Suppressor macrophage treated with lipopolysaccharide for 4 hours (primary cell): ENCODE measurements around the gene ADIPOR2.
"Not testable (repeated sequence)": the region's sequence is repeated elsewhere in the genome, so short reads cannot be mapped to it uniquely, and the experiment has no call there.

Experiments
- DNase-seq: peaks from one replicate; pipeline ENCODE4 v3.0.0-alpha.2; 2020

The ADIPOR2 gene

DNA sequence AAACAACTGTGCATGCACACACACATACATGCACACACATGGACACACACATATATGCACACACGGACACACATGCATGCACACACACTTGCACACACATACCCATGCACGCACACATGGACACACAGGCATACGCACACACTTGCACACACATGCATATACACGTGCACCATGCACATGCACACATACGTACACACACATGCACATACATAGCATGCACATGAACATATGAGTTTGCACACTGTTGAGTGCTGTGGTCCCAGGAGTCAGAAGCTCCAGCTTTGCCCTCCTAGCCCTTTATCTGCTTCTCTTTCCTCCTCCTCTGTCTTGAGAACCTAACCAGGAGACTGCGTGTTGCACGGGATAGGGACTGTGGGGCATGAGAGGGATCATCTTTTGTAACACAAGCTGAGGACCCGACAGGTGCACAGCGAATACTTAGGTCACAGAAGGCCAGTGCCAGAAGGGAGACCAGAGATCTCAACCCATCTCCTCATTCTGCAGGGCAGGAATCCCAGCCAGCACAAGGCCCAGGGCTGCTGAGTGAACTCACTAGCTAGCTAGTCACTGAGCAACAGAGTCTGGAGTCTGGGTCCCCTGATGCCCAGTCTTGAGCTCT, 126.0 kb downstream of the ADIPOR2 start:
- DNase-seq = no peak

DNA sequence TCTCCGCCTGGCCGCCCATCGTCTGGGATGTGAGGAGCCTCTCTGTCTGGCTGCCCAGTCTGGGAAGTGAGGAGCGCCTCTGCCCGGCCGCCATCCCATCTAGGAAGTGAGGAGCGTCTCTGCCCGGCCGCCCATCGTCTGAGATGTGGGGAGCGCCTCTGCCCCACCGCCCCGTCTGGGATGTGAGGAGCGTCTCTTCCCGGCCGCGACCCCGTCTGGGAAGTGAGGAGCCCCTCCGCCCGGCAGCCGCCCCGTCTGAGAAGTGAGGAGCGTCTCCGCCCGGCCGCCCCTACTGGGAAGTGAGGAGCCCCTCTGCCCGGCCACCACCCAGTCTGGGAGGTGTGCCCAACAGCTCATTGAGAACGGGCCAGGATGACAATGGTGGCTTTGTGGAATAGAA, 127.1 kb downstream of the ADIPOR2 start:
- not testable (repeated sequence) for DNase-seq

DNA sequence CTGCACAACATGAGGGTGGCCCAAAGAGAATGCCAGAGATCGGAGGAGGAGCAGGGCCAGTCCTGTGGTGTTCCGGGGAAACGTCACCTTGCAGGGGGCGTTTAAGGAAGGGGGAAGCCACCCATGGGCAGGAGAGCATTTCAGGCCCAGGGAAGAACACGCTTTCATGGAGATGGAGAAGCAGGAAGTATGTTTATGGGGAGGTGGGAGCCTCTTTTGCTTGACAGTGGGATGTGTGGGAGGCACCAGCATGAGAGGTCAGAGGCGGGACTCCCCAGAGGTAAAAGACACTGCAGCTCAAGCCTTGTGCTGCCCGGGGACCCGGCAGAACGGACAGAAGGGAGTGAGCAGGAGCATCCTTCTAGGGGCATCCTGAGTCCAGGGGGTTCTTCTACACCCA, 128.2 kb downstream of the ADIPOR2 start:
- DNase-seq = no peak

DNA sequence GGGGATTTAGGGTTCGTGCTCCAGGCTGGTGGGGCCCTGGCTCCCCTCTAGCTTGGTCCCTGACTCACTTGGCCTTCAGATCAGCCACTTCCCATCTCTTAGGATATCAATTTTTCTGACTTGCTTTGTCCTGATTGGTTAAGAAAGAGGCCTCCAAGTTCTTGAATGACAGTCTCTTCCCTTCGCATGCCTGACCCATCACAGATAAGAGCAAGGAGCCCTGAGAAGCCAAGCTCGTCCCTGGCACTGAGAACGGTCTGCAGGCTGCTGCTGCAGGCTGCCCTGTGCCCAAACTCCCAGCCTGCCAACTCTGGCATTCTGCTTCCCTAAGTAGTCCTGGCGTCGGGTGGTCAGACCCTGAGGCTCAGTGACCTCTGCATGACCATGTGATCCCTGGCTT, 128.7 kb downstream of the ADIPOR2 start:
- DNase-seq = no peak

DNA sequence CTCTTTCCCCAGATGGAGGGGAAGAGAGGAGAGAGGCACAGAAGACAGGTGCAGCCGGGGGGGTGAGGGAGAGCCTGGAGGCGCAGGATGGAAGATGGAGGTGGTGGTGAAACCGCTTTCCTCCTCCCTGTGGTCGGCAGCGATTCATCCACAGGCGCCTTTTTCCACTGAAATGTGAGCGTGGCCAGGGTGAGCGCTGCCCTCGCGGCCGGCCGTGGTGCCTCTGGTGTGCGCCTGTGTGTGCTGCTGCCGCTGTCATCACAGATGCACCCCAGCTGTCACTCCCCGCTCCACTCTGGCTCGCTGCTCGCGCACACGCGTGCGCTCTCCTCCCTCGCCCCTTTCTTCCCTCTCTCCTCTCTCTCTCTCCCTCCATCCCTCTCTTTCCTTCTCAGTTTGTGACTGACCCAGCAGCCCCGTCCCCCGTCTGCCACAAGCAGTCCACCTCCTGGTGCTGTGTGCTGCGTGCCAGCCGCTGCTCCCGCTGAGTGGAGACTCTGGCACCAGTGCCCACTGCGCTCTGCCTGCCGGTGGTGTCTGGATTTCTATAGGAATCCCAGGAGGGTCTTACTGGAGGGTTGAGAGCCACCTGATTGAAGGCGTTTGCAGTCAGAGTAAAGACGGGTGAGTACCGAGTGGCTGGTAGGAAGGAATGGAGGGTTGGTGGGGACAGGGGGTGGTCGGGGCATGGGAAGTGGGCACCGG, 129.5 kb downstream of the ADIPOR2 start, which contains the start of gene LRTM2:
Gene LRTM2 (plus strand): TSS at position 375 of the 705 bp plus-strand sequence. CDS start 7,584 bp downstream, outside the sequence.
- no peak for DNase-seq

DNA sequence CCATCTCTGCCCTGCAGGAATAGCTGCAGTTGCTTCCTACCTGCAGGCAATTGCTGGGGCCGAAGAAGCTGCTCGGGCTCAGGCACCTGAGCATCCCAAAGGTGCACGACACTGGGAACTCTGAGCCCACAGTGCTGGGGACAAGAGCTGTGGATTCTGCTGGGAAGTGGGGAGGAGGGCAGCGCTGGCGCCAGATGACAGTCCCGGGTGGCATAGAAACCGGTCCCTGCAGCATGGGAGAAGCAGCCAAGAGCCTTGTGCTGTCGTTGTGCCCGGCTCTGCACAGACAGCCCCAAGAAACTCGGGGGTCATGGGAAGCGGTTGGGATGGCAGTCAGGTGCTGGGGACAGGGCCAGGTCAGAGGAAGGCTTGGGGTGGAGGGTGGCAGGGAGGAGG, 130.0 kb downstream of the ADIPOR2 start:
- no peak for DNase-seq

DNA sequence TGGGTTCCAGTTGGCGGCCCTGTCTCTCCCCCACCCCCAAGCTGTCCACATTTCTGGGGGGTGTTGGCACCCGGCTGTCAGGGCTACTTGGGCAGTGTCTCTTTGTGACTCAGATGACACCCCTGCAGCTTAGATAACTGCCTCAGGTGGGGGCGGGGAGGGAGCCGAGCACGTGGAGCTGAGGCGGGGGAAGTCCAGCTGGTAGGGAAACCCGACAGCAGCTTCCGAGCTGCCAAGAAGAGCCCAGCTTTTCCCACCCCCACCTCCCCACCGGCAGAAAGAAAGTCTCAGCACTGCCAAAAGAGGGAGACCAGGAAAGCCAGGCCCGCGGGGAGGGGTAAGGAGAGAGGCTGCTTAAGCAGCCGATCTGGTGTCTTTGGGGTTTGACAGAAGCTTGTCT, 130.9 kb downstream of the ADIPOR2 start:
- DNase-seq = peak; percentile 12

DNA sequence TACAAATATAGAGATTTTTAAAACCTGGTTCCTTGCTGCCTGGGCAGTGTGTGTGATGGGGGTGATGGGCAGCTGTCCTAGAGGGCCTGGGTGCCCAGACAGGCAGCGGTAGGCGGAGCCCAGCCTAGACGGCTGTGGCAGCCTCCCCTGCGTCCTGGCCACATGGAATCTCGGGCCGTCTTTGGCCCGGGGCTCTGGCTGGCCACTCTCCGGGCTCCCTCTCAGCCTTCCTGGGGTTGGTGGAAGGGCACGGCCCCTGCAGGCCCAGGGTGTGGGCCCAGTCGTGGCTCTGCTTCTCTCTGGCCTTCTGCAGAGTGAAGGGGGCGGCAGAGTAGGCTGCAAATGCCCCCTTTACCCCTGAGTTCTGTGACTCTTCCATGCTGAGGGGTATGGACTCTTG, 131.8 kb downstream of the ADIPOR2 start:
- no peak for DNase-seq

DNA sequence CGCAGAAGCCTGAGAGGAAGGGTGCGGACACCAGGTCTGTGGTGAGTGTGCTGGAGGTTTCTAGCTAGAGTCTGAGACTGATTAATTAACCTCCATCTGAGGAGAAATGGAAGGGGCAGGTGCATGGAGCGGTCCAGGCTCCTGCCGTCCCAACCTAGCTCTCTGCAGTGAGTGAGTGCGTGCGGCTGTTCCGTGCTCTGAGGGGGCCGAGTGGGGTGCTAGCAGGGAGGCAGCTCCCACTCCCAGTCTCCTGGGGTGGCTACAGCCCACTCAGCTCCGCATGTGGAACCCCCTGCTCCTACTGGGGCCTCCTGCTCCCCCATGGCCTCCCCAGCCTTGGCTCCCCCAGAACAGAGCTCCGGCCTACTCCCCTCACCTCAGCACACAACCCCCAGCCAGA, 132.4 kb downstream of the ADIPOR2 start:
- no peak for DNase-seq

DNA sequence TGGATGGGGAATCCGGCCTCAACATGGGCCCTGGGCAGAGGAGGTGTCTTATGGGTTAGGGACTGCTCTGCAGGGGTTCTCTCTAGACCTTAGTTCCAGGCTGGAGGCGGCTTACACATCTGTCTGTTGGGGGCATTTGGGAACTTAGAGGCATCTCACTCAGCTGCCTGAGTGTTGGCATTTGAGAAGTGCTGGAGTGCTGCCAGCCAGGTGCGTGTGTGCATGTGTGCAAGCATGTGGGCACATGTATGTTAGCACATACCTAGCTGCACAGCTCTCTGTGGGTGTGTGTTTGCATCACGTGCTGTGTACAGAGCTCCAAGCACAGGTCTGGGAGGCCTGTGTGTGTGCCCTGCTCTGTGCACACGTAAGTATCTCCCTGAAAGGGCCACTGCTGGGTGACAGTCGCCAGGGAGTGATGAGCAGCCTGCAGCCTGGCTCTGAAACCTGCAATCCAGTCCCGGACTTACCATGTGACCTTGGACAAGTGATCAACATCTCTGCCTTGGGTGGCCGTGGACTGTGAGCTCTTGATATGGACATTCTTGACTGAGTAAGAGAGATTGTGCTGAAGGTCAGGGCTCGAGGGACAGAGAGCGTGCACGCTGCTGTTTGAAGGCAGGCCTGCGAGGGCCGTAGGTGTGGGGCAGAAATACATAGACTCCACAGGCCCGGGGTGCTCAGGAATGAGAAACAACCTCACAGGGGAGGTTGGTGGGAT, 134.7 kb downstream of the ADIPOR2 start:
- no peak for DNase-seq

DNA sequence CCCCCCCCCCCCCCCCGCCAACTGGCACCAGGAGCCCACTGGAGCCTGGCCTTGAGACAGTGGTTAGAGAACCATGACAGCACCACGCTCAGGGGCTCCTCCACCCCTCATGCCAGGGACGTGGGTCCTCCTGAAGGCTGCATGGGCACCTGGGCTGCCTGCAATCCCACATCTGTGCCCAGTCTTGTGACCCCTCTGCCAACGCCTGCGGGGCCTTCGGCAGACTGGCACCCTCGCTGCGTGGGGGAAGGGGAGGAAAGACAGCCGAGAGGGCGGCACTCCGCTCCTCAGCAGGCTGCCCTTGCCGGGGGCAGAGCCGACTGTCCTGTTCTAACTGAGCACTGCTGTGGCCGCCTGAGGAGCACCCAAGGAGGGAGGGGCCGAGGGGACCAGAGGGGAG, 135.5 kb downstream of the ADIPOR2 start:
- no peak for DNase-seq

DNA sequence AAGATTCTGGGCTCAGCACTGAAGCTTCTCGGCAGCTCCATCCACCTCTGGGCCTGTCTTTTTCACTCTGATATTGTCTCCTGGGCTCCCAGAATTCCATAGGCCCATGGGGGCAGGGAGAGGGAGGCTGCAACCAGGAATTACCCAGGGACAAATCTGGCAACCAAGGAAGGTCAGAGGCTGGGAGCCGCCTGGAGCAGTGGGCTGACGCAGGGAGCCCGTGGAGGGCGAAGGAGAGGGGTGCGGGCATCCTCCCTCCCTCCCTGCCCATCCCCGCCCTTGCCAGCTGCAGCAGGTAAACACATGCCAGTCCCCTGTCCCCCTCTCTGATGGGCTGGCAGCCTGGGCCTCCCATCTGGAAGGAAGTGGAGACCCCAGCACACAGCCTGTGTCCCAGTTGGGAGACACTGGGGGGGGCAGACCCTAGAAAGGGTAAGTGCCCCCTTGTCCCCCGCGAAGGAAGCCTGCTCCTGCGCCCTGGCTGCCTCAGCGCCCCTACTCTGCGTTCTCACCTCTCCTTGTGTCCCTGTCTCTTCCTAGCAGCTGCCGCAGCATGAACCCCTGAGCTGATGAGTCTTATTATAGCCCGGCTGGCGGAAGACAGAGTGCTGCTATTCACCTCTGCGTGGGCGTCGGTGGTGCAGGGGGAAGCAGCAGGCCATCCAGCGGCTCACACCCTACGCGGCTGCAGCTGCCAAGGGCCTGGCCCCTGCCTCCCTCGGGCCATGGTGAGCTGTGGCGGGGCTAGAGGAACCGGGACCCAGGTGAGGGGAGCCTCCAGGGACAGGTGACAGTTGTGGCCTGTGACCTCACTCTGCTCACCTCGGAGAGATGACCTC, 136.2 kb downstream of the ADIPOR2 start:
- DNase-seq = no peak

DNA sequence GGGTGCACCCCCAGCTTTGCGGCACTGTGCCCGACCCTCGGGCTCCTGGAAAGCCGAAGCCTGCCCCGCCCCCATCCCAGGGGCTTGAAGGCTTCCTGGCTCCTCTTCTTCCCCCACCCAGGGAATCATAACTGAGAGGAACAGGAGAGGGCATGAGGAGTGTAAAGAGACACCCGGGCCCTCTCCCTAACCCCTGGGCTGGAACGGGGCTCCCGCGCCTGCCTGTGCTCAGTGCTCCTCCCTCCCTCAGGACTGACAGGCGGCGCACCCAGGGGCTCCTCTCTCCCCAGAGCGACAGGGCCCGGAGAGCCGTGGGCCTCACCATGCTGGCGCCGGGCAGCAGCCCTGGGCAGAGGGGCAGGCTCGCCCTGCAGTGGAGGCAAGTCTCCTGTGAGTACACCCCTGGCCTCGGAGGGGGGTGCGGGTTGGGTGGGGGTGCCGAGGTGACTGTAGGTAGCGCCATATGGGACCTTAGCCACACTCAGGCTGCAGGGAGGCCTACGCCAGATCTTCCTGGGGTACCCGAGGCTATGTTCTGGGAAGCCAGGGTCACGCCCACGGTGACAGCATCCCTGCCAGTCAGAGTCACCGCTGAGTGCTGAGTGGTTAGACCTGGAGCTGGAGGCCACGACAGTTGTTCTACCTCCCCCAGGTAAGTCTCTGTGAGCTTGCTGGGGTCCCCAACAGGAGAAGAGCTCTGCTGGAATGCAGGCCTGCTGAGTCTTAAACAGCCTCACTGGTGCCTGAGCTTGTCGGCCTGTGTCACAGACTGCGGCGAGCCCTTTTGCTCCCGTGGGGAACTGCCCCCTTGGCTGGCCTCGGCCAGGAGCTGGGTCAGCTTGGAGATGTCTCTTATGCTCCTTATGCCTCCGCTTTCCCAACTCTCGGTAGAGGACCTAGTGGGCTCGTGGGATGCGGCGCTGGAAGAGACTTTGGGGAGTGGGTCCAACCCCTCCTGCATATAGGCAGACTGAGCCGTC, 137.2 kb downstream of the ADIPOR2 start:
- no peak for DNase-seq

DNA sequence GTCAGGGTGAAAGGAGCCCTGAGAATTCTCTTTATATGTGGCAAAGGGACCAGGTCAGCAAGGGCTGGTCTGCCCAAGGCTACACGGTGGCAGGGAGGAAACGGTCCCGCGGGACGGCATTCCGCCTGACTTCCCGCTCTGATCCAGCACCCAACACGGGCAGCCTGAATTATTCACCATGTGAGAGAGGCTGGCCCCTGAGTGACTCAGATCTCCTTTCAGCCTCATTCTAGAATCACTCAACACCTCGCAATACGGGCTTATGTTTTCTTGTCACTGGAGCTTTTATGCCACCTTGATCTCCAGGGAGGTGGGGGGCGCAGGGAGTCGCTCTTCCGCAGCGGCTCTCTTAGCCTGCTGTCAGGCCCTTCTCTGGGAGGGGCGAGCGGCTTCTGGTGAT, 138.0 kb downstream of the ADIPOR2 start:
- DNase-seq = no peak

DNA sequence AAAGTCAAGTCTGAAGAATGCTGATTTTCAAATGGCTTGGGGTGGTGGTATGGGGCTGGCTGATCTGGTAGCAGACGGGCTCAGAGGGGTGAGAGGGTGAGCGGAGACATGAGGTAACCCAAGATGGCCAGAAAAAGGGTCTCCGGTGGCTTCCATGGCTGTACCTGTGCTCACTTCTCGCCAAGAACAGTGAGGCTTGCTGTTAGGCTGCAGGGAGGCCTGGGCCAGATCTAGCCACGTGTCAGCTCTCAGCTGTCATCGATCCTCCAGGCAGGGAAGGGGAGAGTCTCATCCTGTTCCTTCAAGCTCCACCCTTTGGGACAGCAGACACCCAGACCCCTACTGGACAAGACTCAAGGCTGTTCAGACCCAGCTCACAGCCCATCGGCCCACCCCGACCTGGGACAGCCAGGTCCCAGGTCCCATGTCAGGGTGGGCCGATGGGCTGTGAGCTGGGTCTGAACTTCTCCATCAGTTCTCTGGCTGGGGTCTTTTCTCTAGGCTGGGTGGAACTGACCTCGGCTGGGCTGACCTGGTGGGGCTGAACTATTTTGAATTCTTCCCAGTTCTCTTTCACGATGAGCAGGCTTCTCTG, 138.5 kb downstream of the ADIPOR2 start:
- DNase-seq = no peak

DNA sequence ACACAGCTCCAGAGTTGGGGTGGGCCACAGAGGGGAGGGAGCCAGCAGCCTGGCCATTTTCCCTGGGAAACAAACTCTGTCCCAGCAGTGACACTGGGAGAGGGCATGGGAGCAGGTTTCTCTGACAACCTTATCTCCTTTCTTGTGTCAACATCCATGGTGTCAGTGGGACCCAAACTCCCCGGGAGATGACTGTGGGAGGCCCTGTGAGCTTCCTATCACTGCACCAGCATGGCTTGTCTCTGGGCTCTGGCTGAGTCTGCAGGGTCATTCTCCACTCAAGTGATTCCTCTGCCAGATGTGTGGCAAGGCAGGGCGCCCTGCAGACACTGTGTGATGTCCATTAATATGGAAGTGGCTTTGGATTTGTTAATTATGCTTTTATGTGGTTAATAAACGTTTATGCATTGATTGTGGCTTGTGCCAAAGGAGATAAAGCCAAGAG, 139.6 kb downstream of the ADIPOR2 start:
- no peak for DNase-seq

DNA sequence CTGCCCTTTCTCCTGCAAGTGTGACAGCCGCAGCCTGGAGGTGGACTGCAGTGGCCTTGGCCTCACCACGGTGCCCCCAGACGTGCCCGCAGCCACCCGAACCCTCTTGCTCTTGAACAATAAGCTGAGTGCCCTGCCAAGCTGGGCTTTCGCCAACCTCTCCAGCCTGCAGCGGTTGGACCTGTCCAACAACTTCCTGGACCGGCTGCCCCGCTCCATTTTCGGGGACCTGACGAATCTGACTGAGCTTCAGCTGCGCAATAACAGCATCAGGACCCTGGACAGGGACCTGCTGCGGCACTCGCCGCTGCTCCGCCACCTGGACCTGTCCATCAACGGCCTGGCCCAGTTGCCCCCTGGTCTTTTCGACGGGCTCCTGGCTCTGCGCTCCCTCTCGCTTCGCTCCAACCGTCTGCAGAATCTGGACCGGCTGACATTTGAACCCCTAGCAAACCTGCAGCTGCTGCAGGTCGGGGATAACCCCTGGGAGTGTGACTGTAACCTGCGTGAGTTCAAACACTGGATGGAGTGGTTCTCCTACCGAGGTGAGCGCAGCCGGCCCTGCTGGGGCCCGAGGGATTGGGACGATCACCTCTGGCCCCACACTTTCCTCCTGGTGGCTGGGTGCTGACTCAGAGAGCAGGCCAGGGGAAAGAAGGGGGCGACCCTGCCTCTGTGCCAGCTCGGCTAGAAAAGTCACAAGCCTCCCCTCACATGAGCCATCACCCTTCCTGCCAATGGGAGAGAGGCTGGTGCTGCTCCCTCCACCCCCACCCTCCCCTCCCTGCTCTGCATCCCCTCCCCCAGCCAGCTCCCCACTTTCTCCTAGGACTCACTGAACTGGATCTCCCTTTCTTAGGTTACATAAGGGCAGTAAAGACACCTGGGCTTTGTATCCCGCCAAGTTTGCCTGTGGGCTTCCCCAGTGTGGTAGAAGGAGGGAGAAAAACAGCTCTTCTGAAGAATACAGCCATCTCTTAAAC, 140.4 kb downstream of the ADIPOR2 start:
- peak; percentile 55 for DNase-seq

DNA sequence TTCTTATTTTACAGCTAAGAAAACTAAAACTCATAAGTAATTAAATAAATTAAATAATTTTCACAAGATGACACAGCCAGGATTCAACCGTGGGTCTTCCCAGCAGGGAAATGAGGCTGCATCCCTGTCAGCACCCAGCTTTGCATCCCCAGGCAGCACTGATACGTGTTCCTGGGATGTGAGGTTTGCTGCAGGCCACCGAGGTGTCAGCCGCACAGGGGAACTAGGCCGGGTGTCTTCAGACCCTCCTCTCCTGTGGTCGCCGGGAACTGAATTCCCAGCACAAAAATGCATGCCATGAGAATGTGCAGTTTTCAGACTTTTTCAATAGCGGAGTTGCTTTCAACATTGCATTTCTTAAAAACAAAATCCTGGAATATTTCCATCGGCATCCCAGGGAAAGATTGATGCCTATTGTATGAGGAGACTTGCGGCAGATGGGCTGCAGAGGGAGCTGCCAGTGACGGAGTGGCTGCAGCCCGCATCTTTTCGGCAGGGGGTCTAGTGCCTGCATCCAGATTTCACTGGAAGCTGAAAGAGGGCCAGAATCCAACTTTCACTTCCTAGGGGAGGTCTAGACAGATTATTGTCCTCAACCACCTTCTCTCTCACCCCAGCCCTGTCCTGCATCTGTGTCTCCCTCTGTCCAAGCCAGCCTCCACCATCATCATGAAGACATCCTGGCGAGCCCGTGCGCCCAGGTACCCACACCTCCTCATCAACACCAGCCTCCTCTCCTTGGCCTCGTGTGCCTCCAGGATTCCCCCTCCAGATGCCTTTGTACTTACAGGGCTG, 142.1 kb downstream of the ADIPOR2 start:
- DNase-seq = no peak

DNA sequence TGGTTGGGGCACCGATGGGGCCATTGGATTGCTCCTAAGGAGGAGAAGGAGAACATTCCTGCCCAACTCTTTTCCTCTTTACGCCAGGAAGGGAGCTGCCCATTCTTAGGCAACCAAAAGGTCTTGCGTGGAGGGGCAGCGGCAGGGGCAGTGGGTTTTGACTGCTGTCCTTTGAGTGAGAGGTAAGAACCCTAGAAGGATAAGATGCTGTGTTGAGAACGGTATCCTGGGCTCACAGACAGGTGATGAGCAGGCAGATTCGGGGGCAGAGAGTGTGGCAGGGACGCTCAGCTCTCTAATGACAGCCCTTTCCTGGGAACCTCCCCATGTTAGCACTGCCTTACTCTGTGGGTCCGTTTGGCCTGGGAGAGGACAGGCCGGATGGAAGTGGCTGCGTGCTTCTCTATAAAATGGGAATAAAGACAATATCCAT, 142.7 kb downstream of the ADIPOR2 start:
- DNase-seq = no peak
